ENCODE results near the gene FOXP1. TPM values are rescaled to one million over a fixed set of nuclear protein-coding genes. Genes with fewer than 3 reads are reported as not detected.
A peak's percentile ranks its signal among the peaks of the same experiment; 100 is the strongest.
"Not testable (repeated sequence)": the region's sequence is repeated elsewhere in the genome, so short reads cannot be mapped to it uniquely, and the experiment has no call there.

The FOXP1 gene
- total and polyA plus RNA-seq, 12 donors: 7.6 to 42.7 (median 24.3) TPM

- no peak for DNase-seq
- Histone ChIP-seq H3K4me3 (no peak overlapping the region), H3K9me3 (replicated peaks in 1 of 3) (no peaks in the 10 kb centered on the region), H3K27ac (peak overlapping the region in 1 of 5 donors; percentile 24), H3K36me3 (replicated peaks in 1 of 2) (peaks cover 0 to 18% of the 10 kb centered on the region in 2 donors), H3K27me3 (no peaks in the 10 kb centered on the region), H3K4me1 (replicated peaks in 1 of 2) (peaks cover 24 to 42% of the 10 kb centered on the region in 2 donors)
- TF ChIP-seq CTCF (IDR thresholded peaks at IDR 0.05) (no peak), POLR2A (IDR thresholded peaks at IDR 0.05) (no peak)
- intact Hi-C loops (cut with DNase I): no loop called here
- WGBS, 4 donors: 94 to 97% (median 95%) methylated on average over 7 of the region's 7 CpGs
Observed at GRCh38 chr3:70979983-70980645, 603.4 kb downstream of the FOXP1 start.

- no peak overlapping the region for H3K4me3 ChIP-seq
- no peak overlapping the region for H3K27ac ChIP-seq
- no peaks in the 10 kb centered on the region for H3K27me3 ChIP-seq
- H3K9me3 ChIP-seq (replicated peaks in 1 of 3): no peaks in the 10 kb centered on the region
- DNase-seq: no peak
- peaks cover 15 to 26% of the 10 kb centered on the region in 2 donors for H3K4me1 ChIP-seq (replicated peaks in 1 of 2)
- intact Hi-C loops (cut with DNase I): no loop called here
- H3K36me3 ChIP-seq (replicated peaks in 1 of 2): peaks cover 0 to 18% of the 10 kb centered on the region in 2 donors
- WGBS, 4 donors: 93 to 97% (median 95%) methylated on average over 13 of the region's 13 CpGs
- TF ChIP-seq POLR2A (IDR thresholded peaks at IDR 0.05) (no peak), CTCF (IDR thresholded peaks at IDR 0.05) (no peak)
Observed at GRCh38 chr3:70977712-70978111, 605.8 kb downstream of the FOXP1 start.

GRCh38 chr3:70975981-70976380, 607.5 kb downstream of the FOXP1 start:
- H3K27me3 ChIP-seq; H3K4me3 ChIP-seq; H3K9me3 ChIP-seq (replicated peaks in 1 of 3); DNase-seq; intact Hi-C loops (cut with DNase I); H3K27ac ChIP-seq: not testable (repeated sequence)
- 77 to 99% (median 93%) methylated on average over 5 of the region's 5 CpGs for WGBS, 4 donors
- H3K36me3 ChIP-seq (replicated peaks in 1 of 2): peaks cover 0 to 18% of the 10 kb centered on the region in 2 donors
- peaks cover 0 to 10% of the 10 kb centered on the region in 2 donors for H3K4me1 ChIP-seq (replicated peaks in 1 of 2)

- intact Hi-C loops (cut with DNase I): no loop called here
- 78 to 86% (median 80%) methylated on average over 5 of the region's 5 CpGs for WGBS, 4 donors
- Histone ChIP-seq H3K27me3 (no peaks in the 10 kb centered on the region), H3K4me1 (replicated peaks in 1 of 2) (peaks cover 0 to 2% of the 10 kb centered on the region in 2 donors), H3K27ac (peak overlapping the region in 2 of 5 donors; percentile 26 to 27), H3K4me3 (no peak overlapping the region), H3K36me3 (replicated peaks in 1 of 2) (peaks cover 0 to 18% of the 10 kb centered on the region in 2 donors), H3K9me3 (replicated peaks in 1 of 3) (no peaks in the 10 kb centered on the region)
- TF ChIP-seq CTCF (IDR thresholded peaks at IDR 0.05): no peak
- DNase-seq: no peak
Observed at GRCh38 chr3:70974747-70975146, 608.8 kb downstream of the FOXP1 start.

- Histone ChIP-seq H3K9me3 (replicated peaks in 1 of 3) (no peaks in the 10 kb centered on the region), H3K4me3 (no peak overlapping the region), H3K4me1 (replicated peaks in 1 of 2) (peaks cover 0 to 2% of the 10 kb centered on the region in 2 donors), H3K36me3 (replicated peaks in 1 of 2) (peaks cover 0 to 18% of the 10 kb centered on the region in 2 donors), H3K27ac (no peak overlapping the region), H3K27me3 (no peaks in the 10 kb centered on the region)
- intact Hi-C loops (cut with DNase I): no loop called here
- no peak for TF ChIP-seq CTCF (IDR thresholded peaks at IDR 0.05)
- TF ChIP-seq POLR2A (IDR thresholded peaks at IDR 0.05): no peak
- no peak for DNase-seq
- 85 to 92% (median 89%) methylated on average over 6 of the region's 6 CpGs for WGBS, 4 donors
Observed at GRCh38 chr3:70973558-70973957, 610.0 kb downstream of the FOXP1 start.

Measured in adrenal gland (tissue), 12 donors.